Activated naive CD4-positive, alpha-beta T cell treated with anti-CD3 and anti-CD28 coated beads, Interleukin-2, amount 50 U/mL, for 72 hours (primary cell): Measurements from ENCODE around the gene METAP1D. TPM values are rescaled to one million over a fixed set of nuclear protein-coding genes. Genes with fewer than 3 reads are reported as not detected.

Experiments used
- ATAC-seq, 2 donors: fragments of 150-1000 bp; cut with Tn5 transposase; 2 replicates each; pipeline ENCODE4 v1.10.0; 2021; ENCODE audit warnings: mild to moderate bottlenecking in 2 of 2, moderate library complexity in 2 of 2
- DNase-seq, 2 donors: peaks; one replicate each; pipeline ENCODE4 v3.0.0; 2021 to 2022; ENCODE audit warnings: low spot score in 2 of 2
- H3K27ac Mint-ChIP-seq, 2 donors: one replicate each; pipeline ENCODE4 v1.8.0; 2022; ENCODE audit warnings: mild to moderate bottlenecking in 2 of 2, mixed read lengths in 2 of 2
- H3K36me3 Mint-ChIP-seq, 2 donors: one replicate each; pipeline ENCODE4 v1.8.0; 2022; ENCODE audit warnings: mixed read lengths in 2 of 2
- H3K9me3 Mint-ChIP-seq, 2 donors: one replicate each; pipeline ENCODE4 v1.8.0; 2022; ENCODE audit warnings: mixed read lengths in 2 of 2
- total RNA-seq, 2 donors: library from RNA; stranded (reverse); gene quantifications; one replicate each; pipeline ENCODE4 v1.2.3, GENCODE V29; 2022

The METAP1D gene
- total RNA-seq, 2 donors from 2014 or later = 2.6 to 4.2 TPM

DNA sequence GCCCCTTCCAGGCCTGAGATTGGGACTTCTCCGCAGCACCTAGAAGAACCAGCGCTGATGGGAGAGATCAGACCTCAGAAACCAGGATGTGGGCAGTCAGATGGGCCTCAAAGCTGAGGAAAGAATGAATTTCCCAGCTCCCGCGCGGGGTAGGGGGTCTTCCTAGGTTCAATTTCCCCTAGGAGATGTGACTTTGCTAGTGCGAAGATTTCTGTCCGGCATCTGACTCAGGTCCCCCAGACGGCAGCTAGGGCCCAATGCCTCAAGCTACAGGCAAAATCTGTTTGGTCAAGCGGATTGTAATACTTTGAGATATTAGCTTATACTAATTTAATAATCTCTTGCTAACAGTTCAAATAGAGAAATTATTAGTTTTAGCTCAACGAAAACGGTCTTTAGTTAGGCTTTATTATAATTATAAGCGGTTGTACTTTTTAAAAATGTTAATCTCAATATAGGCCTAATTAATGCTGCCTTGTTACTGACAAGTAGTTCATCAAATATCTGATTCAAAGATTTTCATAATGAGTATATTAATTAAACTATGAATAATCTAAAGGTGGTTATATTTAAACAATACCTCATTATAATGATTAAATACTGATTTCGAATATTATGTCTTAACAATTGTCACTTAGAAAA, 91.4 kb downstream of the METAP1D start:
- ATAC-seq = no peak
- H3K9me3 Mint-ChIP-seq = no peaks in the 10 kb centered on the region
- H3K36me3 Mint-ChIP-seq = peaks cover 10 to 58% of the 10 kb centered on the region in 2 donors
- no peak for DNase-seq
- H3K27ac Mint-ChIP-seq = no peak overlapping the region

DNA sequence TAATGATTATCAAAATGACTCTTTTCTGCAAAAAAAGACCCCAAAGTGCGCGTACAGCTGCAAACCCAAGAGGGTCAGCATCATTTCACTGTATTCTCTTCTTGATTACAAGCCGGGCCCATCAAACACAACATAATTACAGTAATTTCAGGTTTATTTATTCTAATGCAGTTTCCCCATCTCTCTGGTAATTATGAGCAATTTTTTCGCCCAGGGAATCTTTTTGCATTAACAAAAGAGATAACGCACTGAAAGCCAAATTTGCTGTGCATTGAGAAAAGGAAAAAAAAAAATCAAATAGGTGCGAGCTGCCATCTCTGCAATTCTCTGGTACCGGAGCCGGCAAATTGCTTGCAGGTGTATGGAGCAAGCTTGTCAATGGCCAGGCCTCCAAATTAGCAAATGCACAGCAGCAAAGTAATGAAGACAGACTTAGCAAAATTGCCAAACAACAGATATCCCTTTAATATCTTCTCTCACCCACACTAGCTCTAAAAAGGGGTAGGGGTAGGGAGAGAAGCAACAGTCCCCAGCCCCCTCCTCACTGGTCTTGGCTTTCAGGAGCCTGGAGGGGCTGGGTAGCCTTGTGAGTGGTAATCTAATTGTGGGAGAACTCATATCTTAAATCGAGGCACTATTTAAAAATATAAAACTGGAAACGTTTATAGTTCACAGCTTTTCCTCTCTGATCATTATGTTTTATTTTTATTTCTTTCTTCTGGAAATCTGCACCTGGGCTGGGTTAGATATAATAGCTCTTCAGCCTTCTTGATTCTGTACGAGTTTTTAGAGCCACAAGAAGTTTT, 92.2 kb downstream of the METAP1D start:
- no peak for ATAC-seq
- H3K36me3 Mint-ChIP-seq = peaks cover 10 to 50% of the 10 kb centered on the region in 2 donors
- no peaks in the 10 kb centered on the region for H3K9me3 Mint-ChIP-seq
- H3K27ac Mint-ChIP-seq = no peak overlapping the region
- DNase-seq = no peak

DNA sequence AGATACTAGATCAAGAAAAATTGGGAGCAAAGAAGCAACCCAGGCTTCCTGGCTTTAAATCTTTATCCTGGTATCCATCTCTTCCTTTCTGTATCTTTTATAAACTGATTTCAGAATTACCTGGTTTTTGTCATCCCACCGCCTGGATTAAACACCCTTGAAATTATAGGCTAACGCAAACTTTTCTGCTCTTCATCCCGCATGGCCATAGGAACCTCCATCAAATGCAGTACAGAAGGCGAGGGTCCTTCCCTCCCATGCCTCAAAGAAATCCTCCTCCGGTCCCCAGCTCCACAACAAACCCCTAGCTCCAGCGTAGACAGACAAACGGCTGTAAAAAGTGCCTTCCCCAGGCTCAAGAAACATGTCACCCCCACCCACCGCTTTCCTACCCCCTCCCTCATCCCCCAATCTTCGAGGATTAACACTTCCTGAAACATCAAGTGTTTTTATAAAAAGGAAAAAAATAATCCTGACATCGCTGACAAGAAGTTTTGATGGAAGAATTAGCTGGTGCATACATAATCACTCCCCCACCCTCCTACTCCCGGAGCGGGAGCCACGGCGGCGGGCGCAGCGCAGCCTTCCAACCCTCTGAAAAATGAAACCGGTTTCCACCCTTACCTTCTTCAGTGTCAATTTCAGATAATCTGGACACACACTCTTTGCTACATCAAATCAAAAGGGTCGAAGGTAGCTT, 93.1 kb downstream of the METAP1D start:
- ATAC-seq (no peak), DNase-seq (no peak)
- Mint-ChIP-seq H3K27ac (peak overlapping the region in 1 of 2 donors; percentile 16), H3K36me3 (peaks cover 2 to 41% of the 10 kb centered on the region in 2 donors), H3K9me3 (no peaks in the 10 kb centered on the region)

DNA sequence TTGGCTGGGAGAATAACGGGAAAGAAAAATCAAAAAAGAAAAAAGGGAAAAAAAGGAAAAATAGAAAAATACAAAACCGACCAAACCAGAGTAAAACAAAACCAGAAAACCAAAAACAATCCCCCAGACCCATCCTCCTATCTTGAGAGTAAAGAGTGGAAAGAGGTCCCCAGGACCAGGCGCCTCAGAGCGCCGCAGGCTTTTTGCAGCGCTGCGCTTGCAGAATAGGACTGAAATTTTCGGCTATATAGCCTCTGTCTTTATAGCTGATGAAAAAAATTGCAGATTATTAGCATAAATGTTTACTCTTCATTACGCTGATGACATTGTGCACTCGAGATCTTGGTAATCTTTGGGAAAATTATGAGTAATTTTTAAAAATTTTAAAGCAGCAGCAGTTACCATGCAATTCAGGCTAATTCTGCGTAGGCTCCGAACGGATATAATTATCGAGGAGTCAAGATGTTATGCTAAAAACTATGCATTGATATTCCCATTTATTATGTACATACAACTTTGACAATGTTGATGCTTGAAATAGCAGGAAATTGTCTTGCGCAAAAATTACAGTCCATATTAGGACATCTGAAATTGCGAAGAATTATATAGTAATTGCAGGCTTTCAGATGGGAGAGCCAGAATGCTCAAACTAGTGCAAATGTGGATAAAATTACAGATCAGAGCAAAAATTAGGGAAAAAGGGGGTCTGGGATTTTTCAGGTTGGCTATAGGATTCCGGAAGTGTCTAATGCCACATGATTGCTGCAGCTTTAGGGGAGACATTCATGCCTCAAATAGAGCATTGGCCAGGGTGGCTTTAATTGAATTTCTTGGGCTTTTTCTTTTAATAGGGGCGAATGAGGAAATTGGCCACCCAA, 93.9 kb downstream of the METAP1D start:
- H3K9me3 Mint-ChIP-seq = no peaks in the 10 kb centered on the region
- DNase-seq = no peak
- no peak overlapping the region for H3K27ac Mint-ChIP-seq
- peaks cover 0 to 39% of the 10 kb centered on the region in 2 donors for H3K36me3 Mint-ChIP-seq
- no peak for ATAC-seq

DNA sequence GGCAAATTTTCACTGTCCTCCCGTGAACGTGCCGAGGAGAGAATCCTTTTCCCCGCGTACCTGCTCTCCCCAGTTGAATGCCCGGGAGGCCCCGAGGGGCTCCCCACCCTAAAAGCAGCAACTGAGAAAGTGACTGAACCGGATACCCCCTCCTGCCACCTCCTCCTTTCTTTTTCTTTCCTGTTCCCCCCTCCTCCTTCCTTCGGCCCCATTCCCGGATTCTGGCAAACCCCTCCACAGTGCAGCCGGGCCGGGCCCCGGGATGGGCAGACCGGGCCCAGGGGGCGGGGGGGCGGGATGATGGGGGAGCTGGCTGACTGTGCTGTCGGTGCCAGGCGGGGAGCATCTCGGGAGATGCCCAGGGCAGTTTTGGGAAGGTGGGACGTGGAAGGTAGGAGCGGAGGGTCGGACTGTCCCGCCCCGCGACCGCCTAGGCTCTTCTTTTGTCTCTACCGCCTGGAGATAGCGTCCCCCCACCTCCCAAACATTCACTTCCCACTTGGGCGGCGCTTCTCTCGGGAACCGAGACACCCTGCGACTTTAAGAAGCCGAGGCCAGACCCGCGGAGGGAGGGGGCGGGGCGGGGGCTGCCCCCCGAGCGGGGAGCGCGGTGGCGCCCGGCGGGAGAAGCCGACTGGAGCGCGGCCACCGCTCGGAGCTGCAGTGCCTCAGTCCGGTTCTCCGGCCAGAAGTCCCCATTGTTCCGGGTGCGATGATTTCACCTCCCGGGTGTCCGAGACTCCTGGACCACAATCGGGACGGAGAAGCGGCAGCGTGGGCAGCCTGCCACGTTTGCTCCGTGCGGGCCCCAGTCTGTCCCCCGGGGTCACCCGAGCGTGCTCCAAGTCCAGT, 94.8 kb downstream of the METAP1D start:
- no peak for ATAC-seq
- DNase-seq = no peak
- Mint-ChIP-seq H3K36me3 (peaks cover 0 to 38% of the 10 kb centered on the region in 2 donors), H3K9me3 (no peaks in the 10 kb centered on the region), H3K27ac (no peak overlapping the region)

DNA sequence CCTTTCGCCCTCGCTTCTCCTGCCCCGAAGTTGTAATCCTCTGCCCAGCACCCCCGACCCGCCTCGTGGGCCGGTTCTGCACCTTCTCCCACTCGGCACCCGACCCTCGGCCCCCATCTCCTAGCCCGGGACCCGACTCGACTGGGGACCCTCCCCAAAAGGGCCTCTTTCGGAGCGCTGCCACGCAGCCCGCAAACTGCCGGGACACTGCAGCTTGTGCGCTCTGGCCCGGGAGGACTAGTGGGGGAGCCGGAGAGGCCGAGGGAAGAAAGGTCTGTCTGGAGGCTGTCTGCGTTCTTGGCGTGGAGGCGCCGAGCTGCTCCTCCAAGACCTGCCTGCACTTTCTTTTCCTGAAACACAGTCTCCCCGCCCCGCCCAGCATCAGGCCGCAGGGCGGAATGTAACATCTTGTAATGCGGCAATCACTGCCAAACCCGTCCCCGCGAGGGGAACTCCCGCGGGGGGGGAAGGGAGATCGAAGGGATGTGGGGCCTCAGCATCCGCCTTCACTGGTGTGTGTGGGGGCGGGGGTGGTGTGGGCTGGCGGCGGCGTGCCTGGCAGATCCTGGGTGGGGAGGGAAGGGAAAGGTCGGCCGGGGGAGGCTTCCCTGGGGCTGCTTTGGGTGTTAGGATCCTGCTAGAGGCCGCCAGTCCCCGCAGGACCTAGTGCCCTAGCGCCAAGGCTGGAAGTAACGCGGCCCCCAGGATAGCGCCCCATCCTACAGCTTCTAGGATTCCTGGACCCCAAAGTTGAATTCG, 95.6 kb downstream of the METAP1D start:
- H3K27ac Mint-ChIP-seq = peak overlapping the region in 1 of 2 donors; percentile 68
- ATAC-seq = peak; percentile 40 to 50
- DNase-seq = no peak

DNA sequence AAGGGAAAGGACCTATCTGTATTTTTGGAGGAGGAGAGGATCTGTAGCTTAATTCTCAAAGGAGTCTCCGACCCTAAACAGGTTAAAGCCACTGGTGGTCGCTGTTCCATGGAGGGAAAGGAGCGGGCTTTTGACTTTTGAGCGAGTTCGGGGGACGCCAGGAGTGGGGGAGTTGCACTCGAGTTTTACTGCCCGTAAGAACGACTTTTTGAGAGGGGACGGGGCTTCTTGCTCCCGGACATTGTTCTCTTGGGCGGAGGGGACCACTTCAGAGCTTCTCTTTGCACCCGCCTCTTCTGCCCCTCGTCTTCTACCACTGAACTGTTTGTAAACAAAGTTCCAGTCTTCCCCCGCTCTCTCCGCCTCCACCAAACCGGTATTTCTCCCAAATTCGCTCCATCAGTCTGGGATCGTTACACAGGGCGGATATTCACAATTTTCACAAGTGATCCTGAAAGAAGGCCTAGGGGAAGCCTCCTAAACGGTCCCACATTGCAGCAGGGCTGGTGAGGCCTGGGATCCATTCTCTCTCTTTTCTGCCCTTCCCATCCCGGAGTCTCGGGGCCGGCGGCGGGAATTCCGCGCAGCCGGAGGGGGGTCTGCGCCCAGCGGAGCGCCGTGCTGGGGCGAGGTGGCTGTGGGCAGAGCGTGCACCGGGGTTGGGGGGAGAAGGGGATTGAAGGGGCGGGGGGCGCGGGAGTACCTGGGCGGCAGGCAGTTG, 96.3 kb downstream of the METAP1D start:
- Mint-ChIP-seq H3K36me3 (peaks cover 0 to 28% of the 10 kb centered on the region in 2 donors), H3K9me3 (no peaks in the 10 kb centered on the region), H3K27ac (no peak overlapping the region)
- no peak for ATAC-seq
- DNase-seq = no peak

More for the DNA sequence above, 95.6 kb downstream of the METAP1D start:
- H3K9me3 Mint-ChIP-seq = no peaks in the 10 kb centered on the region
- peaks cover 0 to 30% of the 10 kb centered on the region in 2 donors for H3K36me3 Mint-ChIP-seq

DNA sequence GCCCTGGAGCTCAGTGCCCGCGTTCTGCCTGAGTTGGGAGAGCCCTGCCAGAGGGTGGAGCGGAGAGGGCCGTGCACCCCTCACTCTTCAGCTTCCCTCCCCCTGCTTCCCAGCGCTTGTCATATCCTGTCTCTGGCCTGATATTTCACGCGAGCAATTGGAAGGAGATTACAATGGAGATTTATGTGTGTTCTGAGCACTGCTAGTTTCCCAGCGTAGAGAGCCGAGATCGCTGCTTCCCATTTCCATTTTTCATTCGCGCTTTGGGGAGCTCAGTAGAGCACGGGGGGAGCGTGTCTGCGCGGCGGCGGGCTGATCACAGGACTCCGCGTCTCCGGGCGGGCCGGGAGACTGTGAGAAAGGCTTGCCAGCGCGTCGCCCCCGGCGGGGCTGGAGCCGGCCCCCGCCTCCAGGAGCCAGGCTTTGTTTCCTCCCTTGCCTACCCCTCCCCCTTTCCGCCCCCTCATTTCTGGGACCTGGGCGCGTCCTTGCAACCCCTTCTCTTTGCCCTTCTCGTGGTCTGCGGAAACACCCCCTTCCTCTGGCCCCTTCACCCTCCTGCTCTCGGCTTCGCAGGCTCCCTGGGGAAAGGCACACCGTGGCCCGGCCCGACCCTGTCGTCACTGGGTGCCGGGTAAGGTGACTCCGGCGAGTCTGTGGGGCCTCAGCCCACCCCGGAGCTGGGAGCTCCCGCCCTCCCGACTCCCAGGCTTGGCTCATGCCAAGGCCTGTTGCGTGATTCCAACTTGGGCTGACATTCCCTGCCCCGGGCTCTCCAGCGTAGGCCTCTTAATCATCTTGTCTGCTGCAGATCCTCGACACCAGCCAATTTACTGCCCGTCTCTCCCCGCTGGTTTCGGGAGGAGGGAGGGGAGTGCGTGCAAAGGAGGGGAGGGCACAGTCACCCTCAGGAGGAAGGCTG, 97.1 kb downstream of the METAP1D start:
- ATAC-seq (no peak), DNase-seq (no peak)
- Mint-ChIP-seq H3K36me3 (peaks cover 0 to 30% of the 10 kb centered on the region in 2 donors), H3K27ac (no peak overlapping the region), H3K9me3 (no peaks in the 10 kb centered on the region)

DNA sequence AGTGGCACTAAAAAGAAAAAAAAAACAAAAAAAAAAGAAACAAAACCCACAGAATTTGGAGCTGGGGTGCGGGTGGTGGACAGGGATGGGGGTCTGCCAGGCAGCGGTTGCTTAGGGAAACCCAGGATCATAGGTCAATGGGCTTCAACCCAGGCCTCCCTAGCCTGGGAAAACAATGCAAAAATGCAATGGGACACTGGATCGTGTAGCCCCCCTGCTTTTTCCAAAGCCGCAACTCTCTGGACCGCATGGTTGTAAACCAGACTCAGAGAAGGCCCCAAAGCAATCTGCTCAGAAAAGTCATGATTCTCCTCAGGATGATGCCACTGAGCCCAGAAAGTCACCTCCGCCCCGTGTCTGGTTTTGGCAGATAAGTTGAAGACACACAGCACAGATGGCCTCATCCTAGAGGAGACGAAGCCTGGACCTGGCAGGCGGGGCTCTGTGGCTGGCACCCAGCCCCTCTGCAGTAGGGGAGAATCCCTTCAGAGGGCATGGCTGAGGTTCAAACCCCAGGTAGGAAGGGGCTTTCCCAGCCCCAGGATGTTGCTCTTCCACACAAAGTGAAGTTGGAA, 97.9 kb downstream of the METAP1D start:
- ATAC-seq (peak in 1 of 2 donors; percentile 46), DNase-seq (no peak)
- no peaks in the 10 kb centered on the region for H3K9me3 Mint-ChIP-seq
- no peak overlapping the region for H3K27ac Mint-ChIP-seq
- peaks cover 0 to 26% of the 10 kb centered on the region in 2 donors for H3K36me3 Mint-ChIP-seq

DNA sequence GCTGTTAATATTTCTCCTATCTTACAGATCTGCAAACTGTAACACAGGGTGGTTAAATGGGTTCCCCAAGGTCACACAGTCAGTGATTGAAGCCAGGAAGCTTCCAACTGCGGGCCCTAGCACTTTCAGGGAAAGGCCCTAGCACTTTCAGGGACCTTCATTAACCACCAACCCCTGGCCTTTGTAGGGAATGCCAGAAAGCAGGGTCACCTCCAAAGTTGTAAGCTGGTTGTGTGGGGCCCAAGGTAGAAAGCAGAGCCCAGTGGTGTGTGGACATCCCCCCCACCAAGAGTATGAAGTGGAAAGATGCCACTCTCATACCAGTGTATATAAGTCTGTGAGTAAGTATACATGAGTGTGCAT, 98.5 kb downstream of the METAP1D start:
- DNase-seq = no peak

DNA sequence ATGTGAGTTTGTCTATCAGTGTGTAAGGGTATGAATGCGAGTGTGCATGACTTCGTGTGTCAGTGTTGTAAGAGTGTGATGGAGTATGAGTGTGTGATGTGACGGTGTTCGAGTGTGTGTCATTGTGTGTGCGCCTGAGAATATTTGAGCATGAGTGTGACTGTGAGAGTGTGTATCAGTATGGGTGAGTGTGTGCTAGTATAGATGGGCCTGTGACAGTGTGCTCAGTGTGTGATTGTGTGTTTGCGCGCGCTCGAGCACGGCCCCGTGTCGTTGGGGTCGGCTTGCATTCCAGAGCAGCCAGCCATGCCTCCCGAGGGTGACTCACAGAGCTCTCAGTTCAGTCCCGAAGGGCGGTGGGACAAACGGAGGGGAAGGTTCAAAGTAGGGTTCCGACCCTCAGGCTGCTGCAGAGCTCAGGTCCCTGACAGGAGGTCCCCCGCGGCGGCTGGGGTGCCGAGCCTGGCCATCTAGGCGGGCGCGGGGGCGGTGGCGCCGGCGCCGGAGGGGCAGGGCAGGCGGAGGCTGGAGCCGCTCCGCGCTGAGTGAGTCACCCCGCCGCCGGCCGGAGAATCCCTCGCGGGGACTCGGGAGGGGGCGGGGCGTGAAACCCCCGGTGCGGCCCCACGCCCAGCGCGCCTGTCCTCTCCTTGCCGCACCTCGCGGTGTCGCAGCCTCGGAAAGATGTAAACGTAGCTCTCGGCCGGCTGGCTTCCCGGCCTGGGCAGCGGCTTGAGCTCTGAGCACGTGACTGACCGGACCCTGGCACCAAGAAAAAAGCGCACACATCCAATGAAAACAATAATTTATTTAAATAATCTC, 99.1 kb downstream of the METAP1D start:
- peaks cover 0 to 14% of the 10 kb centered on the region in 2 donors for H3K36me3 Mint-ChIP-seq
- DNase-seq (peak in 1 of 2 donors; percentile 80), ATAC-seq (peak; percentile 12 to 63)
- H3K9me3 Mint-ChIP-seq = no peaks in the 10 kb centered on the region
- H3K27ac Mint-ChIP-seq = no peak overlapping the region

More for the DNA sequence above, 98.5 kb downstream of the METAP1D start:
- no peak overlapping the region for H3K27ac Mint-ChIP-seq
- peak in 1 of 2 donors; percentile 15 for ATAC-seq
- H3K36me3 Mint-ChIP-seq = peaks cover 0 to 19% of the 10 kb centered on the region in 2 donors
- H3K9me3 Mint-ChIP-seq = no peaks in the 10 kb centered on the region

DNA sequence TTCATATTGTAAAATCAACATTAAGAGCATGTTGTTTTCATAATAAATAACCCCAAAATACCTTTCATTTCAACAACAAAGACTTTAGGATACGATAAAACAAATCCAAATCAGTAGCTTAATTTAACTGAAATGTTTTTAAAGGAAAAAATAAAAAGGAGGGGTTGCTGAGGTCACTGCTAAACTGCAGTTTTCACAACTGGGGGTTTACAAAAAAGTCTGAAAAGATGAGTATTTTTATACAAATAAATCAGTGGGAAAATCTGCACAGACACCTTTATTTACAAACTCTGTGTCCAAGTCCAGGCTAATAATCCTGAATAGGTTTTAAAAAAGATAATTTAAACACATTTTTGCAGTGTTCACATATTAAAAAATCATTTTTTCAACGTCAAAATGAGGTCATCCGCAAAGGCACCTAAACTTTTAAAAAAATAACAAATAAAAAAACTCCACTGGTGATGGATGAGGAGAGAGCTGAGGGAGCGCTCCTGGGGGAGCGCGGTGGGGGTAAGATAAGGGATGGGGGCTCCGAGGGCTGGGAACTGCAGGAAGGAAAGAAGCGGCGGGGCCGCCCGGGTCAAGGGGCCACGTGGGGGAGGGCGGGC, 99.8 kb downstream of the METAP1D start:
- no peak for ATAC-seq
- Mint-ChIP-seq H3K27ac (no peak overlapping the region), H3K9me3 (no peaks in the 10 kb centered on the region), H3K36me3 (peaks cover 0 to 11% of the 10 kb centered on the region in 2 donors)
- no peak for DNase-seq
